HepG2 (cell line): ENCODE data around the gene ZDHHC7. TPM values are rescaled to one million over a fixed set of nuclear protein-coding genes. Genes with fewer than 3 reads are reported as not detected.
A peak's percentile ranks its signal among the peaks of the same experiment; 100 is the strongest.

ENCODE experiments used
- AGO1 ChIP-seq: fragments of 200-400 bp; formaldehyde crosslinking; IDR thresholded peaks from 2 replicates; pipeline ENCODE4 v1.6.1; 2017; ENCODE audit warnings: mild to moderate bottlenecking, low read depth, low read length, moderate library complexity; ENCODE audit not compliant: poor library complexity, severe bottlenecking
- AKAP8 ChIP-seq: sonication (generic); formaldehyde crosslinking; IDR thresholded peaks from 2 replicates; pipeline ENCODE4 v1.5.1; 2020; ENCODE audit warnings: mild to moderate bottlenecking, missing genetic modification reagents
- BCLAF1 ChIP-seq: fragments of 450-650 bp; IDR thresholded peaks from 2 replicates; pipeline ENCODE4 v1.6.1; 2017; ENCODE audit warnings: mild to moderate bottlenecking
- HNF1B ChIP-seq: sonication (generic); formaldehyde crosslinking; IDR thresholded peaks from 2 replicates; pipeline ENCODE4 v1.5.1; 2020; ENCODE audit warnings: mild to moderate bottlenecking, moderate library complexity, missing genetic modification reagents
- HNRNPUL1 ChIP-seq: fragments of 200-400 bp; formaldehyde crosslinking; IDR thresholded peaks from 2 replicates; pipeline ENCODE4 v1.6.1; 2017; ENCODE audit warnings: low read depth, mild to moderate bottlenecking, low read length, moderate library complexity
- KLF13 ChIP-seq: sonication (generic); formaldehyde crosslinking; IDR thresholded peaks from 2 replicates; pipeline ENCODE4 v1.4.0; 2020; ENCODE audit warnings: mild to moderate bottlenecking, missing genetic modification reagents
- MEF2D ChIP-seq: sonication (generic); formaldehyde crosslinking; IDR thresholded peaks from 2 replicates; pipeline ENCODE4 v1.5.1; 2020; ENCODE audit warnings: mild to moderate bottlenecking, missing genetic modification reagents
- MIER3 ChIP-seq: IDR thresholded peaks from 2 replicates; pipeline ENCODE4 v1.6.1; 2016; ENCODE audit warnings: missing compliant biosample characterization, borderline replicate concordance
- MTA1 ChIP-seq: sonication (generic); formaldehyde crosslinking; IDR thresholded peaks from 2 replicates; pipeline ENCODE4 v1.4.0; 2020; ENCODE audit warnings: missing genetic modification reagents, mild to moderate bottlenecking, borderline replicate concordance
- MXD1 ChIP-seq: sonication (generic); formaldehyde crosslinking; IDR thresholded peaks from 2 replicates; pipeline ENCODE4 v1.4.0; 2020; ENCODE audit warnings: mild to moderate bottlenecking, missing genetic modification reagents
- NCOR1 ChIP-seq: fragments of 200-600 bp; sonication (generic); IDR thresholded peaks from 2 replicates; pipeline ENCODE4 v1.7.0; 2017; ENCODE audit warnings: antibody characterized with exemption, low read length, borderline replicate concordance
- NFIC ChIP-seq: IDR thresholded peaks from 2 replicates; pipeline ENCODE4 v1.6.1; 2012; ENCODE audit warnings: mild to moderate bottlenecking, low read length, inconsistent platforms
- SAP130 ChIP-seq: IDR thresholded peaks from 2 replicates; pipeline ENCODE4 v1.6.1; 2016; ENCODE audit warnings: low read depth
- SP2 ChIP-seq: sonication (generic); formaldehyde crosslinking; IDR thresholded peaks from 2 replicates; pipeline ENCODE4 v1.5.1; 2020; ENCODE audit warnings: mild to moderate bottlenecking, missing genetic modification reagents
- THRA ChIP-seq: sonication (generic); formaldehyde crosslinking; IDR thresholded peaks from 2 replicates; pipeline ENCODE4 v1.4.0; 2020; ENCODE audit warnings: missing genetic modification reagents, borderline replicate concordance
- TP53 ChIP-seq: sonication (generic); formaldehyde crosslinking; conservative IDR thresholded peaks from 2 replicates; pipeline ENCODE4 v1.4.0; 2020; ENCODE audit warnings: missing genetic modification reagents
- ZBTB2 ChIP-seq: sonication (generic); formaldehyde crosslinking; IDR thresholded peaks from 2 replicates; pipeline ENCODE4 v1.8.0; 2022; ENCODE audit warnings: low read depth, missing genetic modification reagents
- ZKSCAN8 ChIP-seq: IDR thresholded peaks from 2 replicates; pipeline ENCODE4 v1.6.1; 2016; ENCODE audit warnings: borderline replicate concordance, missing genetic modification reagents, missing compliant biosample characterization
- ZNF160 ChIP-seq: sonication (generic); formaldehyde crosslinking; IDR thresholded peaks from 2 replicates; pipeline ENCODE4 v1.8.0; 2022; ENCODE audit warnings: mild to moderate bottlenecking, inconsistent platforms, missing genetic modification reagents
- ZNF296 ChIP-seq: sonication (generic); formaldehyde crosslinking; conservative IDR thresholded peaks from 2 replicates; pipeline ENCODE4 v1.5.0; 2020; ENCODE audit warnings: mild to moderate bottlenecking, missing genetic modification reagents
- ZNF780A ChIP-seq: sonication (generic); formaldehyde crosslinking; IDR thresholded peaks from 2 replicates; pipeline ENCODE4 v1.8.0; 2022; ENCODE audit warnings: mild to moderate bottlenecking, missing genetic modification reagents, moderate library complexity
- ZSCAN22 ChIP-seq: sonication (generic); formaldehyde crosslinking; IDR thresholded peaks from 2 replicates; pipeline ENCODE4 v1.4.0; 2020; ENCODE audit warnings: mild to moderate bottlenecking, missing genetic modification reagents
- polyA plus RNA-seq, 8 experiments: library from polyadenylated mRNA; depleted of rRNA in 3 of 8; stranded (reverse) in 7 of 8; unstranded in 1 of 8; fragments of >200 nt; fragmentation: Illumina TruSeq in 4 of 8; extraction: Trizol in 4 of 8; gene quantifications; 2 replicates each; pipeline versions ENCODE4 v1.2.1 to v1.2.3, GENCODE V29; 2011 to 2016; ENCODE audit warnings: low read depth in 4 of 8, missing spikeins in 1 of 8, mixed read lengths in 1 of 8; ENCODE audit not compliant: insufficient read depth in 1 of 8
- total RNA-seq, 5 experiments: library from RNA; depleted of rRNA; stranded (reverse); fragments of >200 nt; fragmentation: Illumina TruSeq; extraction: Trizol; gene quantifications; 2 replicates each; pipeline ENCODE4 v1.2.3, GENCODE V29; 2016; ENCODE audit warnings: low read depth in 1 of 5

The ZDHHC7 gene
- total and polyA plus RNA-seq, 2 of the 13 experiments (the other 11 are each of a cell fraction or from before 2014, with no cell fraction given) = 46.8 to 67.6 TPM

GRCh38 chr16:84952335-84953189 lies 58.8 kb downstream of the ZDHHC7 start (continued):
- no peak for TF ChIP-seq MIER3 (CRISPR knock-in tag)
- 0 out of 2 replicates have a peak, but pooled peaks have one; percentile 29 for TF ChIP-seq ZKSCAN8
- TF ChIP-seq ZNF780A (CRISPR knock-in tag) = no peak
- TF ChIP-seq TP53 (CRISPR knock-in tag) = no peak
- TF ChIP-seq ZBTB2 (CRISPR knock-in tag) = no peak
- no peak for TF ChIP-seq ZSCAN22
- no peak for TF ChIP-seq MTA1
- TF ChIP-seq SP2 = no peak
- TF ChIP-seq NFIC = no peak
- TF ChIP-seq AKAP8 = no peak
- TF ChIP-seq HNF1B (CRISPR knock-in tag) = no peak
- no peak for TF ChIP-seq NCOR1
- no peak for TF ChIP-seq ZNF296 (CRISPR knock-in tag)
- peak; percentile 56; the same call in 1 of the 2 replicates for TF ChIP-seq MXD1 (CRISPR knock-in tag)
- 0 out of 2 replicates have a peak, but pooled peaks have one; percentile 2 for TF ChIP-seq ZNF160 (CRISPR knock-in tag)
- TF ChIP-seq HNRNPUL1 = no peak
- TF ChIP-seq KLF13 (CRISPR knock-in tag) = no peak
- TF ChIP-seq SAP130 = peak; percentile 34
- TF ChIP-seq AGO1 = no peak
- TF ChIP-seq MEF2D (CRISPR knock-in tag) = no peak
- no peak for TF ChIP-seq THRA
- no peak for TF ChIP-seq BCLAF1
